Fibroblast of mammary gland (primary cell): ENCODE measurements around the gene NUMB.
A peak's percentile ranks its signal among the peaks of the same experiment; 100 is the strongest.

ENCODE experiments used
- DNase-seq: peaks from one replicate; pipeline ENCODE4 v3.0.0-alpha.2; 2010; ENCODE audit warnings: low read depth
- H3K4me3 ChIP-seq: 2 replicates; pipeline ENCODE4 v1.5.1; 2011; ENCODE audit warnings: low read depth, mild to moderate bottlenecking, low read length, moderate library complexity; ENCODE audit not compliant: control insufficient read depth
- TF ChIP-seq, protein P1 (sequence below): conservative IDR thresholded peaks from 2 replicates; pipeline ENCODE4 v1.5.1; 2011; ENCODE audit warnings: low read depth, low read length, inconsistent platforms; ENCODE audit not compliant: control insufficient read depth, insufficient read depth

NUMB gene

DNA sequence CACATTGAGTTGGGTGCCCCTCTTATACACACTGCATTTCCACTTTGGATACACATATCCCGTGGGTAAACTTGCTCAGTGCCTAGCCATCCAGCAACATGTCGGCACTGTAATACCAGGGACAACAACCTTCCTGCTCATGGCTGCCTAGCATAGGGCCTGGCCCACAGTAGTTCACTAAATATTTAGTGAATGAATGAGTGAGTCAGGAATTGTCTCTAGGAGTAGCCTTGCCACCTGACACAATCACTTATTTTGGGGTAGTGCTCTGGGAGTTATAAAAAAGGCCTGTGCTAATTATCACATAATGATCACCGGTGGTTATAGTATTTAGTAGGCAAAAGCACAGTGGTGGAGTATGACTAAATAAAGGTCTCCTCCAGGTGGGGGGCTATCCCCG lies 8.5 kb upstream of the NUMB start:
- no peak for DNase-seq
- H3K4me3 ChIP-seq: no peak overlapping the region
- TF ChIP-seq, protein P1, sequence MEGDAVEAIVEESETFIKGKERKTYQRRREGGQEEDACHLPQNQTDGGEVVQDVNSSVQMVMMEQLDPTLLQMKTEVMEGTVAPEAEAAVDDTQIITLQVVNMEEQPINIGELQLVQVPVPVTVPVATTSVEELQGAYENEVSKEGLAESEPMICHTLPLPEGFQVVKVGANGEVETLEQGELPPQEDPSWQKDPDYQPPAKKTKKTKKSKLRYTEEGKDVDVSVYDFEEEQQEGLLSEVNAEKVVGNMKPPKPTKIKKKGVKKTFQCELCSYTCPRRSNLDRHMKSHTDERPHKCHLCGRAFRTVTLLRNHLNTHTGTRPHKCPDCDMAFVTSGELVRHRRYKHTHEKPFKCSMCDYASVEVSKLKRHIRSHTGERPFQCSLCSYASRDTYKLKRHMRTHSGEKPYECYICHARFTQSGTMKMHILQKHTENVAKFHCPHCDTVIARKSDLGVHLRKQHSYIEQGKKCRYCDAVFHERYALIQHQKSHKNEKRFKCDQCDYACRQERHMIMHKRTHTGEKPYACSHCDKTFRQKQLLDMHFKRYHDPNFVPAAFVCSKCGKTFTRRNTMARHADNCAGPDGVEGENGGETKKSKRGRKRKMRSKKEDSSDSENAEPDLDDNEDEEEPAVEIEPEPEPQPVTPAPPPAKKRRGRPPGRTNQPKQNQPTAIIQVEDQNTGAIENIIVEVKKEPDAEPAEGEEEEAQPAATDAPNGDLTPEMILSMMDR: no peak

DNA sequence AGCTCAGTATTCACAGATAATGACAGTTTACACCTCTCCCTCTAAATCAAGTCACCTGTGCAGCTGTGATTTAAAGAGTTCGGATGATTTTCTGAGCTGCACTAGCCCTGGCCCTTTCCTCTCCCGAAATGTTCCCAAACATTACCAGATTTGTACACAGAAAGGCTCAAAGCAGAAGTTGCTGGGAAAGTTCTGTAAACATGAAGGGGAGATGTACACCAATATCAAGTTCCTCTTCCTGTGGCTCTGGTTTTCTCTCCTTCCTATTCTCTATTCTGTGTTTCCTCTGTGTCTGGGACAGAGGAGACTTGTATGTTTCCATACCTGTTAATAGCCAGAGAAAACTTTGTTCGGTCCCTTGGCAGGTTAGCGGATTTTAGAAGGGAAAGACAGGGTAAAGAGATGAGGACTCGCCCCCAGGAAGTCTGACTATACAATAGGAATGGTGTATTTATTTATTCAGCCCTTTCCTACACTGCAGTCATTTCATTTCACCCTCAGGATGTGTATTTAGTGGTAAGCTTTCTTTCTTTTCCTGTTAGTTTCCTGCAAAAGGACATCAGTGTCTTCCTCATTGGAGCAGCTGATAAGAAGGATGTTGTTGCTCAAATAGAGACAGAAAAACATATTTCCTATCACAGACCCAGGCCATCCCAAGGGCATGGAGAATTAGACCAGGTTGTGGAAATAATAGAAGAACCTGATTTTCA lies 7.6 kb upstream of the NUMB start:
- TF ChIP-seq, protein P1: no peak
- H3K4me3 ChIP-seq: no peak overlapping the region
- DNase-seq: no peak

DNA sequence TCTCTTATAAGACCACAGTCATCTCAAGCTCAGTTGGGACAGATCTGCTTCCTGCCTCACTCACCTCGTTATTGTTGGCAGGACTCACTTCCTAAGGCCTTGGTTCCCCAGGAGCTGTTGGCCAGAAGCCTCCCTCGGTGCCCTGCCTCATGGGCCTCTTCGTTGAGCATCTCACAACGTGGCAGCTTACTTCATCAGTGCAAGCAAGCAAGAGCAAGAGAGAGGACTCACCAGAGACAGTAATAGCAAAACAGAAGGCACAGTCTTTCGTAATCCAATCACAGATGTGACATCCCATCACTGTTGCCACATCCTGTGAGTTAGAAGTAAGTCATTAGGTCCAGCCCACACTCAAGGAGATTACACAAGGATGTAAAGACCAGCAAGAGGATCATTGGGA lies 5.1 kb upstream of the NUMB start:
- H3K4me3 ChIP-seq: peak overlapping the region; percentile 35
- TF ChIP-seq, protein P1: no peak
- peak; percentile 100 for DNase-seq

DNA sequence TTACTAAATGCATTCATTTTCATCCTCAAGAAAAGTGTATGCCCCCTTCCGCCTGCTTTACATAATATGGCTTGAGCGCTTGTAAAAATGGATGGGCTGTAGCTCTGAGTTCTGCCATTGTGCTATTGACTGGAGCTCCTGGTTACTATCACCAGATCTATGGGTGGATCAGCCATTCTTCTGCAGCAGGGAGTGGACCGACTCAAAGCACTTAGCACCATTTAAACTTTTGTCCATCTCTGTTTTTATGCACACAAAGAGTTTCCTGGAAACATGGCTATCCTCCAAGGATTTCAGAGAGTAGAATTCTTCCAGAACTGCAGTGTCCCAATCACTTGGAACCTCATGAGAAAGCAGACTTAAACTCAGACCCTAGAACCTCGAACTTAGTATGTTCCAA lies 4.5 kb upstream of the NUMB start:
- peak; percentile 60 for DNase-seq
- TF ChIP-seq, protein P1: no peak
- peak overlapping the region; percentile 35 for H3K4me3 ChIP-seq

DNA sequence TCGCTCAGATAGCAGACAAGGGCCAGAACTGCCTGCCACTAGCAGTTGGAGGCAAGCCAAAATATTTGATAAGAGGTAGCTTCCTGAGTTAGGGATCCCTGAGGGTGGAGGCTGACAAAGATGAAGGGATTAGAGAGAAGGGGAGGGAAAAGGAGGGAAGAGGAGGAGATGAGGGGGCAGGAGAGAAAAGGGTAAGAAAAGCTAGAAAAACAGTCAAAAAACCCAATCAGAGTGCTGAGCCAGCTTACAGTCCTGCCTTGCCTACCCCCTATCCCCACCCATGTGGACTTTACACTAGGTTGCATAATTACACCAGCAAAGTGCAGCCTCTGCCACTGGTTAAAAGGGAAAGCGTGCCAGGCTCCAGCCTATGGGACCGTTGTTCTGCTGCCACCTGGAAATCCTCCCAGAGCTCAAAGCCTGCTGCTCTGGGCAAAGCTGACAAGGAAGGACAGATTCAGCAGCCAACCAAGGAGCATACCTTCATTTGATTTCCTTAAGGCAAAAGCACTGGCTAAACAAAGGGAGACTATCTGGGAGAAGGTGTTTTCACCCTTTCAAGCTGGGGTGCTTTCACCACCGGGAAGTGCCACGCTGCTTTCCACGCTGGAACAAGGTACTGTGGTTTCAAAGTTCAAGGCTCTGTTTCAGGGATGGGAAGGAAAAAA lies 3.8 kb upstream of the NUMB start:
- H3K4me3 ChIP-seq: peak overlapping the region; percentile 35
- DNase-seq: peak; percentile 43
- TF ChIP-seq, protein P1: no peak

DNA sequence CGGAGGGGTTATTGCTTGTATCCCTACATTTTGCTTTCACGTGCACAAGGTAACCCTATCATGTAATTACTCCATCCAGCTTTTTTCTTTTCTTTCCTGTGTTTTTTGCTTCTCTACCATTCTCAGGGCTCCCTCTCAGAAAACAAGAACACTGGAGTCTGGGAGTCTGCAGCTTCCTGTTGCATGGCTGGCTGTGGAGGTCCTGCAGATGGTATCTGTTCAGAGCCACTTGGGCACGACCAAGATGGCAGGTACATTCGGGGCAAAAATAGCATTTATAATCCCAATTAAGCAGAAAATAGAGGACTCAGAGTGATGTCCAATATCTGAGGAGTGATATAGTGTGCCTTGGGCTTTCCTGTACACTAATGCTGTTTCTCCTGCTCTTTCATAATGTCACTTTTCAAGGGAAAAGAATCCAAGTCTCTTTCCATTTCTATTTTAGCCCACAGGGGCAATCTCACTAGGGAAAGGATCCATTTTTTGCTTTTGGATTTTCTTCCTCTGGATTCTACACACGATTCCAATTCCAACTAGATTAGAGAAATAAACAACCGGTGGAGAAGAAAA lies 3.2 kb upstream of the NUMB start:
- H3K4me3 ChIP-seq: no peak overlapping the region
- TF ChIP-seq, protein P1: no peak
- no peak for DNase-seq
